Neutrophil (primary cell): ENCODE results near the gene RPN2.

Experiments
- H3K27ac ChIP-seq: fragments of 200-600 bp; sonication (generic); 2 replicates; pipeline ENCODE4 v1.5.1; 2016; ENCODE audit warnings: mild to moderate bottlenecking, moderate library complexity
- H3K27me3 ChIP-seq: fragments of 200-600 bp; sonication (generic); 2 replicates; pipeline ENCODE4 v1.6.0; 2016; ENCODE audit warnings: mild to moderate bottlenecking
- H3K36me3 ChIP-seq: fragments of 200-600 bp; sonication (generic); 2 replicates; pipeline ENCODE4 v1.5.1; 2017
- H3K4me1 ChIP-seq, 2 experiments: fragments of 200-600 bp in 1 of 2; sonication (generic) in 1 of 2; 1 replicate in 1 of 2; 2 replicates in 1 of 2; pipeline versions ENCODE4 v1.5.1 to v1.6.1; 2013 to 2016; ENCODE audit warnings: low read depth in 1 of 2, low read length in 1 of 2, mild to moderate bottlenecking in 1 of 2, moderate library complexity in 1 of 2; ENCODE audit not compliant: control insufficient read depth in 1 of 2, insufficient read depth in 1 of 2
- H3K4me3 ChIP-seq, 2 experiments: fragments of 200-600 bp in 1 of 2; sonication (generic) in 1 of 2; 1 replicate in 1 of 2; 2 replicates in 1 of 2; pipeline ENCODE4 v1.5.1; 2013 to 2016; ENCODE audit warnings: low read depth in 1 of 2, low read length in 1 of 2, mild to moderate bottlenecking in 1 of 2, moderate library complexity in 1 of 2
- H3K9me3 ChIP-seq: fragments of 200-600 bp; sonication (generic); 2 replicates; pipeline ENCODE4 v1.5.1; 2016
- CTCF ChIP-seq: fragments of 200-600 bp; sonication (generic); IDR thresholded peaks from 2 replicates; pipeline ENCODE4 v1.5.1; 2016; ENCODE audit warnings: antibody characterized with exemption

RPN2 gene

GRCh38 chr20:37225146-37225545 lies 46.0 kb downstream of the RPN2 start:
- H3K4me1 ChIP-seq = peaks cover 22 to 28% of the 10 kb centered on the region in 2 experiments
- H3K4me3 ChIP-seq = no peak overlapping the region
- no peaks in the 10 kb centered on the region for H3K27me3 ChIP-seq
- no peaks in the 10 kb centered on the region for H3K9me3 ChIP-seq
- no peak for TF ChIP-seq CTCF
- peaks cover 65% of the 10 kb centered on the region for H3K36me3 ChIP-seq
- H3K27ac ChIP-seq = no peak overlapping the region

GRCh38 chr20:37226889-37227288 lies 47.8 kb downstream of the RPN2 start:
- peaks cover 81% of the 10 kb centered on the region for H3K36me3 ChIP-seq
- no peaks in the 10 kb centered on the region for H3K9me3 ChIP-seq
- no peak overlapping the region for H3K4me3 ChIP-seq
- H3K27ac ChIP-seq = no peak overlapping the region
- TF ChIP-seq CTCF = no peak
- H3K4me1 ChIP-seq = peaks cover 8 to 11% of the 10 kb centered on the region in 2 experiments
- H3K27me3 ChIP-seq = no peaks in the 10 kb centered on the region

- peaks cover 3 to 4% of the 10 kb centered on the region in 2 experiments for H3K4me1 ChIP-seq
- H3K27me3 ChIP-seq = no peaks in the 10 kb centered on the region
- no peak for TF ChIP-seq CTCF
- no peak overlapping the region for H3K4me3 ChIP-seq
- H3K27ac ChIP-seq = no peak overlapping the region
- no peaks in the 10 kb centered on the region for H3K9me3 ChIP-seq
- H3K36me3 ChIP-seq = peaks cover 93% of the 10 kb centered on the region
Observed at GRCh38 chr20:37228082-37228481, 49.0 kb downstream of the RPN2 start.

GRCh38 chr20:37228656-37229055 lies 49.5 kb downstream of the RPN2 start:
- Histone ChIP-seq H3K27me3 (no peaks in the 10 kb centered on the region), H3K27ac (no peak overlapping the region), H3K36me3 (peaks cover 99% of the 10 kb centered on the region), H3K4me1 (no peaks in the 10 kb centered on the region), H3K4me3 (no peak overlapping the region), H3K9me3 (no peaks in the 10 kb centered on the region)
- no peak for TF ChIP-seq CTCF

GRCh38 chr20:37229357-37229756 lies 50.2 kb downstream of the RPN2 start:
- no peaks in the 10 kb centered on the region for H3K4me1 ChIP-seq
- no peak overlapping the region for H3K27ac ChIP-seq
- peaks cover 99% of the 10 kb centered on the region for H3K36me3 ChIP-seq
- H3K4me3 ChIP-seq = no peak overlapping the region
- no peaks in the 10 kb centered on the region for H3K27me3 ChIP-seq
- no peaks in the 10 kb centered on the region for H3K9me3 ChIP-seq
- TF ChIP-seq CTCF = no peak

GRCh38 chr20:37230200-37230599 lies 51.1 kb downstream of the RPN2 start:
- H3K36me3 ChIP-seq = peaks cover 99% of the 10 kb centered on the region
- no peak overlapping the region for H3K4me3 ChIP-seq
- TF ChIP-seq CTCF = no peak
- no peak overlapping the region for H3K27ac ChIP-seq
- no peaks in the 10 kb centered on the region for H3K4me1 ChIP-seq
- no peaks in the 10 kb centered on the region for H3K9me3 ChIP-seq
- no peaks in the 10 kb centered on the region for H3K27me3 ChIP-seq
